Measurements from ENCODE around the gene PPP1CA. TPM values are rescaled to one million over a fixed set of nuclear protein-coding genes. Genes with fewer than 3 reads are reported as not detected.
A peak's percentile ranks its signal among the peaks of the same experiment; 100 is the strongest.

PPP1CA gene
- total RNA-seq, 1 experiment from 2014 or later = 238 TPM

DNA sequence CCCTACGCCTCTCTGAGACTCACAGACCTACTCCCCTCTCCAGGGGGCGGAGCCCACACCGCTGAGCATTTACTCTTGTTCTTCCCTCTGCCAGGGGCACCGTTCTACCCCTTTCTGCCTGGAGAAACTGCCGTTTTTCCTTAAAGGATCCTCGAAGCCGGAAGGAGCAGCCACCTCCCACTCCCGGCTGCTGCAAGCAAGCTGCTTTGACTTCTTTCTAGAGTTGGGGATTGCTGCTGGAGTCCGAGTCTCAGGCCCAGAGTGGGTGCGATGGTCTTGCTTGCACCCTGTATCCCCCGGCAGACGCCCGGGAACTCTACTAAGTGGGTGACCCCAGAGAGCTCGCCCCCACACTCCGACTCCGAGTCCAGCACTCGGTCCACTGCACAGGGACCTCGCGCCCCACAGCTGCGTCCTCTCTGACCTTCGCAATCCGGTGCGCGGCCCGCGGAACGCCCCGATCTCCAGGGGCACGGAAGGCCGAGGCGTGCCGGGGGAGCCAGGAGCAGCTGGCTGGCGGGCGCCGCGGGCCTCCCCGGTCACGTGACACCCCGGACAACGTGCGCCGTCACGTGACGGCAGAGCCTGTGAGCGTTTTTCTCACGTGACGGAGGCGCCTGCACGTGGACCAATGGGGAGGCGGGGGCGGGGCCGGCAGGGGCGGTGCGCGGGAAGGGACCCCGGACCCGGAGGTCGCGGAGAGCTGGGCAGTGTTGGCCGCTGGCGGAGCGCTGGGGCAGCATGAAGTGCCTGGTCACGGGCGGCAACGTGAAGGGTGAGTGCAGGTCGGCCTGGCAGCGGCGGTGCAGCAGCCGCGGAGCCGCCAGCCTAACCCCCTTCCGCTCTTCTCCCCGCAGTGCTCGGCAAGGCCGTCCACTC lies 10.1 kb downstream of the PPP1CA start, which contains the start of gene RAD9A:
Gene RAD9A (plus strand): TSS at position 683 of the 879 bp plus-strand sequence. CDS start 59 bp downstream, at position 742.
- RAD21 ChIA-PET (ENCODE audit: low non-redundant PET in 1 of 2, low total read pairs in 2 of 2, uncharacterized antibody in 2 of 2, unreplicated experiment in 2 of 2) = interaction anchor here in 1 of 2 experiments (0.5 kb wide), 1 partner anchor 74 kb away, joined by 3 read pairs; no protein-coding TSS in a partner anchor
- no peak within 1 kb of the TSS for H2AFZ ChIP-seq (ENCODE audit: low read depth, low read length, poor library complexity, severe bottlenecking)
- peak; percentile 71 for ATAC-seq

DNA sequence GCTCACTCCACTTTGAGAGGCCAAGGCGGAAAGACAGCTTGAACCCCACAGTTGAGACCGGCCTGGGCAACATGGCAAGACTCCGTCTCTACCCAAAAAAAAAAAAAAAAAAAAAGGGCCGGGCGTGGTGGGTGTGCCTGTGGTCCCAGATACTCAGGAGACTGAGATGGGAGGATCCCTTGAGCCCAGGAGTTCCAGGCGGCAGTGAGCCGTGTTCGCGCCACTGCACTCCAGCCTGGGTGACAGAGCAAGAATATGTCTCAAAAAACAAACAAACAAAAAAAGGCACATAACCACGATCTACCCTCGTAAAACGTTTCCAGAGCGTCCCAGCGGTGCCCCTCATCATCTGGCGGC lies 10.7 kb downstream of the PPP1CA start:
- H3K27me3 ChIP-seq (ENCODE audit: insufficient read depth, low read length) = no peaks in the 10 kb centered on the region
- H3K79me2 ChIP-seq (ENCODE audit: insufficient read depth, low read length) = peaks cover 14% of the 10 kb centered on the region; the same call in 1 of the 2 replicates
- TF ChIP-seq SIN3A (IDR thresholded peaks at IDR 0.05; ENCODE audit: low read depth) (no peak), SP1 (IDR thresholded peaks at IDR 0.05; ENCODE audit: low read depth) (no peak), JUND (IDR thresholded peaks at IDR 0.05) (no peak)
- H2AFZ ChIP-seq (ENCODE audit: low read depth, low read length, poor library complexity, severe bottlenecking) = no peak overlapping the region
- intact Hi-C loops (cut with micrococcal nuclease) = no loop called here
- no peaks in the 10 kb centered on the region for H4K20me1 ChIP-seq (ENCODE audit: insufficient read depth)
- no peaks in the 10 kb centered on the region for H3K9me2 ChIP-seq (ENCODE audit: insufficient read depth)
- ChIA-PET POLR2A (no interaction called here), CTCF (interaction anchor here (0.7 to 2.2 kb wide), 4 partner anchors 9 to 369 kb away, joined by 3 to 17 read pairs (median 10); partner anchors contain the start of gene PPP1CA), RAD21 (ENCODE audit: low non-redundant PET in 1 of 2, low total read pairs in 2 of 2, uncharacterized antibody in 2 of 2, unreplicated experiment in 2 of 2) (no interaction called here)
- no peak for DNase-seq (ENCODE audit: low read depth, low spot score)
- peak overlapping the region; percentile 96 for H3K4me2 ChIP-seq (ENCODE audit: low read length)
- H3K27ac ChIP-seq (ENCODE audit: low read depth, low read length) = peak overlapping the region; percentile 85
- H3K36me3 ChIP-seq (ENCODE audit: control insufficient read depth in 1 of 2, insufficient read depth in 2 of 2, low read length in 2 of 2) = peaks cover 0 to 5% of the 10 kb centered on the region in 2 experiments; a peak in 1 of 4 replicates
- peak overlapping the region; percentile 69 for H3K4me3 ChIP-seq (replicated peaks in 1 of 2; ENCODE audit: low read depth in 1 of 2, low read length in 2 of 2)
- peak overlapping the region; percentile 83 for H3K9ac ChIP-seq (ENCODE audit: low read length)
- peaks cover 9 to 34% of the 10 kb centered on the region in 2 experiments for H3K4me1 ChIP-seq (ENCODE audit: control insufficient read depth in 1 of 2, insufficient read depth in 2 of 2, low read length in 2 of 2)
- BruUV-seq (replicated peaks) = no TSS peak
- peak; percentile 14 for ATAC-seq
- no peaks in the 10 kb centered on the region for H3K9me3 ChIP-seq (ENCODE audit: control insufficient read depth in 1 of 2, insufficient read depth in 1 of 2, low read depth in 1 of 2, low read length in 2 of 2)

More for the DNA sequence above, 10.1 kb downstream of the PPP1CA start, which contains the start of gene RAD9A:
- Histone ChIP-seq H3K79me2 (ENCODE audit: insufficient read depth, low read length) (peaks cover 14% of the 10 kb centered on the region; the same call in 1 of the 2 replicates), H3K27ac (ENCODE audit: low read depth, low read length) (peak within 1 kb of the TSS; percentile 85), H3K9me3 (ENCODE audit: control insufficient read depth in 1 of 2, insufficient read depth in 1 of 2, low read depth in 1 of 2, low read length in 2 of 2) (no peaks in the 10 kb centered on the region), H3K36me3 (ENCODE audit: control insufficient read depth in 1 of 2, insufficient read depth in 2 of 2, low read length in 2 of 2) (peaks cover 0 to 11% of the 10 kb centered on the region in 2 experiments; a peak in 2 of 4 replicates), H3K9me2 (ENCODE audit: insufficient read depth) (no peaks in the 10 kb centered on the region), H3K4me1 (ENCODE audit: control insufficient read depth in 1 of 2, insufficient read depth in 2 of 2, low read length in 2 of 2) (peaks cover 9 to 34% of the 10 kb centered on the region in 2 experiments), H3K27me3 (ENCODE audit: insufficient read depth, low read length) (no peaks in the 10 kb centered on the region), H3K4me2 (ENCODE audit: low read length) (peak within 1 kb of the TSS; percentile 96), H3K9ac (ENCODE audit: low read length) (peak within 1 kb of the TSS; percentile 83), H4K20me1 (ENCODE audit: insufficient read depth) (no peaks in the 10 kb centered on the region), H3K4me3 (replicated peaks in 1 of 2; ENCODE audit: low read depth in 1 of 2, low read length in 2 of 2) (peak within 1 kb of the TSS; percentile 69)
- peak; percentile 86 for DNase-seq (ENCODE audit: low read depth, low spot score)
- POLR2A ChIA-PET = interaction anchor here (0.7 to 1.5 kb wide), 5 partner anchors 10 to 77 kb away, joined by 3 to 8 read pairs (median 3); partner anchors contain the start of genes PPP1CA and TMEM134
- TF ChIP-seq ZFX (IDR thresholded peaks at IDR 0.05) (peak; percentile 86; the same call in 1 of the 2 replicates), ELF1 (IDR thresholded peaks at IDR 0.05; ENCODE audit: borderline replicate concordance, low read depth) (no peak), EGR1 (IDR thresholded peaks at IDR 0.05; ENCODE audit: low read depth) (no peak; the same call in 1 of the 2 replicates), POLR2AphosphoS5 (IDR thresholded peaks at IDR 0.05; ENCODE audit: low read depth, low read length) (peak; percentile 64), SIN3A (IDR thresholded peaks at IDR 0.05; ENCODE audit: low read depth) (peak; percentile 98), SP1 (IDR thresholded peaks at IDR 0.05; ENCODE audit: low read depth) (peak; percentile 84)
- TF ChIP-seq, protein P1, sequence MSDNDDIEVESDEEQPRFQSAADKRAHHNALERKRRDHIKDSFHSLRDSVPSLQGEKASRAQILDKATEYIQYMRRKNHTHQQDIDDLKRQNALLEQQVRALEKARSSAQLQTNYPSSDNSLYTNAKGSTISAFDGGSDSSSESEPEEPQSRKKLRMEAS (IDR thresholded peaks at IDR 0.05) = peak; percentile 99
- CTCF ChIA-PET = interaction anchor here (0.8 to 2.2 kb wide), 5 partner anchors 10 to 44 kb away, joined by 4 to 17 read pairs (median 5); partner anchors contain the start of gene PPP1CA
- intact Hi-C loops (cut with micrococcal nuclease) = no loop called here
- BruUV-seq (replicated peaks) = TSS peak; percentile 85
